Stimulated activated naive CD8-positive, alpha-beta T cell treated with anti-CD3 and anti-CD28 coated beads, Interleukin-15, amount 100 ng/mL, for 72 hours (primary cell): ENCODE results near the gene TMEM150B.

ENCODE experiments used
- ATAC-seq: fragments of 150-1000 bp; cut with Tn5 transposase; 2 replicates; pipeline ENCODE4 v1.10.0; 2021; ENCODE audit warnings: mild to moderate bottlenecking, moderate library complexity
- DNase-seq, 2 donors: peaks; one replicate each; pipeline ENCODE4 v3.0.0; 2021 to 2022
- H3K27ac Mint-ChIP-seq, 2 donors: one replicate each; pipeline ENCODE4 v1.8.0; 2022; ENCODE audit warnings: mild to moderate bottlenecking in 2 of 2, mixed read lengths in 2 of 2, moderate library complexity in 2 of 2
- H3K27me3 Mint-ChIP-seq: one replicate; pipeline ENCODE4 v1.8.0; 2022; ENCODE audit warnings: mixed read lengths
- H3K4me1 Mint-ChIP-seq: one replicate; pipeline ENCODE4 v1.8.0; 2022; ENCODE audit warnings: mild to moderate bottlenecking, mixed read lengths
- H3K4me3 Mint-ChIP-seq, 2 donors: one replicate each; pipeline ENCODE4 v1.8.0; 2022; ENCODE audit warnings: mild to moderate bottlenecking in 2 of 2, mixed read lengths in 2 of 2, moderate library complexity in 1 of 2
- H3K9me3 Mint-ChIP-seq, 2 donors: one replicate each; pipeline ENCODE4 v1.8.0; 2022; ENCODE audit warnings: mixed read lengths in 2 of 2

TMEM150B gene

GRCh38 chr19:55325172-55325571 lies at the start of gene TMEM150B:
Gene TMEM150B, minus strand, starts transcription at chr19:55325341. Its CDS starts 4,305 bp downstream, at chr19:55321036.
- Mint-ChIP-seq H3K27me3 (peaks cover 41% of the 10 kb centered on the region), H3K4me3 (no peak within 1 kb of the TSS), H3K9me3 (no peaks in the 10 kb centered on the region), H3K4me1 (peaks cover 4% of the 10 kb centered on the region), H3K27ac (no peak within 1 kb of the TSS)
- ATAC-seq (no peak), DNase-seq (no peak)

- Mint-ChIP-seq H3K27me3 (peaks cover 67% of the 10 kb centered on the region), H3K27ac (no peak overlapping the region), H3K9me3 (no peaks in the 10 kb centered on the region), H3K4me1 (peaks cover 47% of the 10 kb centered on the region), H3K4me3 (peak overlapping the region in 1 of 2 donors; percentile 8)
- no peak for DNase-seq
- ATAC-seq, result no peak
Observed at GRCh38 chr19:55373993-55374757, 49.0 kb upstream of the TMEM150B start.

- H3K27me3 Mint-ChIP-seq, result peaks cover 74% of the 10 kb centered on the region
Observed at GRCh38 chr19:55373306-55373992, 48.3 kb upstream of the TMEM150B start.

GRCh38 chr19:55372316-55373081 lies 47.4 kb upstream of the TMEM150B start:
- DNase-seq (peak; percentile 36 to 64), ATAC-seq (peak; percentile 68)
- Mint-ChIP-seq H3K27ac (peak overlapping the region in 1 of 2 donors; percentile 75), H3K27me3 (peaks cover 83% of the 10 kb centered on the region), H3K4me1 (peaks cover 52% of the 10 kb centered on the region), H3K9me3 (no peaks in the 10 kb centered on the region), H3K4me3 (no peak overlapping the region)

More at GRCh38 chr19:55373306-55373992, 48.3 kb upstream of the TMEM150B start:
- Mint-ChIP-seq H3K4me3 (no peak overlapping the region), H3K27ac (no peak overlapping the region), H3K9me3 (no peaks in the 10 kb centered on the region), H3K4me1 (peaks cover 52% of the 10 kb centered on the region)
- ATAC-seq (no peak), DNase-seq (no peak)

- no peak for ATAC-seq
- peak within 1 kb of the TSS in 1 of 2 donors; percentile 78 for H3K27ac Mint-ChIP-seq
- H3K9me3 Mint-ChIP-seq, result no peaks in the 10 kb centered on the region
Observed at GRCh38 chr19:55370305-55370988, 45.3 kb upstream of the TMEM150B start, which contains the start of gene IL11. Gene IL11, minus strand, starts transcription at chr19:55370463. Its CDS starts 153 bp downstream, at chr19:55370310.

GRCh38 chr19:55369653-55370304 lies 44.6 kb upstream of the TMEM150B start:
- H3K27ac Mint-ChIP-seq, result peak overlapping the region in 1 of 2 donors; percentile 78
- ATAC-seq (peak; percentile 55), DNase-seq (peak; percentile 42 to 43)
- H3K4me1 Mint-ChIP-seq, result peaks cover 43% of the 10 kb centered on the region
- H3K9me3 Mint-ChIP-seq, result no peaks in the 10 kb centered on the region
- H3K27me3 Mint-ChIP-seq, result peaks cover 78% of the 10 kb centered on the region
- peak overlapping the region; percentile 81 to 91 for H3K4me3 Mint-ChIP-seq

More at GRCh38 chr19:55370305-55370988, 45.3 kb upstream of the TMEM150B start, which contains the start of gene IL11:
- DNase-seq, result no peak
- Mint-ChIP-seq H3K4me3 (peak within 1 kb of the TSS; percentile 81 to 91), H3K27me3 (peaks cover 80% of the 10 kb centered on the region), H3K4me1 (peaks cover 43% of the 10 kb centered on the region)

GRCh38 chr19:55368701-55369563 lies 43.8 kb upstream of the TMEM150B start:
- Mint-ChIP-seq H3K27me3 (peaks cover 74% of the 10 kb centered on the region), H3K9me3 (no peaks in the 10 kb centered on the region), H3K4me3 (peak overlapping the region; percentile 53 to 72), H3K27ac (no peak overlapping the region), H3K4me1 (peaks cover 42% of the 10 kb centered on the region)
- DNase-seq (no peak), ATAC-seq (peak; percentile 53)

GRCh38 chr19:55368106-55368505 lies 43.0 kb upstream of the TMEM150B start:
- H3K4me3 Mint-ChIP-seq, result no peak overlapping the region
- ATAC-seq (no peak), DNase-seq (no peak)
- peaks cover 66% of the 10 kb centered on the region for H3K27me3 Mint-ChIP-seq
- no peaks in the 10 kb centered on the region for H3K9me3 Mint-ChIP-seq
- H3K4me1 Mint-ChIP-seq, result peaks cover 33% of the 10 kb centered on the region
- H3K27ac Mint-ChIP-seq, result no peak overlapping the region

GRCh38 chr19:55366790-55367189 lies 41.6 kb upstream of the TMEM150B start:
- H3K27ac Mint-ChIP-seq, result no peak overlapping the region
- peaks cover 20% of the 10 kb centered on the region for H3K4me1 Mint-ChIP-seq
- no peaks in the 10 kb centered on the region for H3K9me3 Mint-ChIP-seq
- H3K4me3 Mint-ChIP-seq, result no peak overlapping the region
- ATAC-seq (no peak), DNase-seq (no peak)
- peaks cover 53% of the 10 kb centered on the region for H3K27me3 Mint-ChIP-seq

- Mint-ChIP-seq H3K27me3 (peaks cover 44% of the 10 kb centered on the region), H3K27ac (peak overlapping the region in 1 of 2 donors; percentile 90), H3K4me3 (no peak overlapping the region), H3K9me3 (no peaks in the 10 kb centered on the region), H3K4me1 (peaks cover 18% of the 10 kb centered on the region)
- DNase-seq (no peak), ATAC-seq (no peak)
Observed at GRCh38 chr19:55365964-55366363, 40.8 kb upstream of the TMEM150B start.

GRCh38 chr19:55365245-55365644 lies 40.1 kb upstream of the TMEM150B start:
- Mint-ChIP-seq H3K4me1 (peaks cover 11% of the 10 kb centered on the region), H3K27ac (no peak overlapping the region), H3K4me3 (no peak overlapping the region), H3K9me3 (no peaks in the 10 kb centered on the region), H3K27me3 (peaks cover 37% of the 10 kb centered on the region)
- DNase-seq (no peak), ATAC-seq (no peak)

- H3K27me3 Mint-ChIP-seq, result peaks cover 19% of the 10 kb centered on the region
- ATAC-seq, result no peak
- DNase-seq, result no peak
- no peaks in the 10 kb centered on the region for H3K9me3 Mint-ChIP-seq
- H3K4me3 Mint-ChIP-seq, result no peak within 1 kb of the TSS
- H3K27ac Mint-ChIP-seq, result no peak within 1 kb of the TSS
- H3K4me1 Mint-ChIP-seq, result no peaks in the 10 kb centered on the region
Observed at GRCh38 chr19:55362990-55363716, 38.0 kb upstream of the TMEM150B start, which contains the start of gene GARIN5B. Gene GARIN5B, minus strand, starts transcription at chr19:55363260. Its CDS starts 194 bp downstream, at chr19:55363066.
